Spleen (tissue), 11 donors: ENCODE data around the gene FGF21. TPM values are rescaled to one million over a fixed set of nuclear protein-coding genes. Genes with fewer than 3 reads are reported as not detected.

Experiments
- DNase-seq: peaks from one replicate; pipeline ENCODE4 v3.0.0-alpha.2; 2020
- H3K27ac ChIP-seq, 8 donors: fragments of 200-600 bp; sonication (generic) in 7 of 8; 1 replicate in 4 of 8; 2 replicates in 4 of 8; pipeline versions ENCODE4 v1.5.0 to v1.8.0; 2016 to 2021; ENCODE audit warnings: inconsistent platforms in 4 of 8, mild to moderate bottlenecking in 4 of 8, moderate library complexity in 1 of 8
- H3K27me3 ChIP-seq, 7 donors: fragments of 200-600 bp; sonication (generic) in 6 of 7; replicated peaks in 1 of 7; 1 replicate in 4 of 7; 2 replicates in 3 of 7; pipeline versions ENCODE4 v1.5.0 to v1.8.0; 2016 to 2021; ENCODE audit warnings: inconsistent platforms in 3 of 7, mild to moderate bottlenecking in 1 of 7
- H3K36me3 ChIP-seq, 6 donors: fragments of 200-600 bp; sonication (generic) in 5 of 6; 1 replicate in 4 of 6; 2 replicates in 2 of 6; pipeline versions ENCODE4 v1.5.0 to v1.8.0; 2016 to 2021; ENCODE audit warnings: inconsistent platforms in 2 of 6
- H3K4me1 ChIP-seq, 6 donors: fragments of 200-600 bp; sonication (generic) in 5 of 6; 1 replicate in 3 of 6; 2 replicates in 3 of 6; pipeline versions ENCODE4 v1.5.0 to v1.8.0; 2016 to 2021; ENCODE audit warnings: inconsistent platforms in 3 of 6
- H3K4me3 ChIP-seq, 8 donors: fragments of 200-600 bp; sonication (generic) in 7 of 8; 1 replicate in 4 of 8; 2 replicates in 4 of 8; pipeline versions ENCODE4 v1.5.0 to v1.8.0; 2016 to 2021; ENCODE audit warnings: inconsistent platforms in 4 of 8, mild to moderate bottlenecking in 4 of 8, moderate library complexity in 2 of 8
- H3K9me3 ChIP-seq, 8 donors: fragments of 200-600 bp; sonication (generic) in 7 of 8; 1 replicate in 4 of 8; 2 replicates in 4 of 8; pipeline versions ENCODE4 v1.5.0 to v1.8.0; 2016 to 2021; ENCODE audit warnings: inconsistent platforms in 4 of 8
- POLR2A ChIP-seq, 3 donors: fragments of 450-650 bp; IDR thresholded peaks; one replicate each; pipeline ENCODE4 v1.5.1; 2017; ENCODE audit warnings: antibody characterized with exemption in 3 of 3, mild to moderate bottlenecking in 1 of 3
- POLR2AphosphoS5 ChIP-seq, 3 donors: sonication (generic); formaldehyde crosslinking; IDR thresholded peaks; one replicate each; pipeline ENCODE4 v1.5.1; 2017; ENCODE audit warnings: antibody characterized with exemption in 3 of 3
- WGBS, 5 donors: extraction: QIAGEN DNeasy Blood & Tissue Kit in 3 of 5; methylation state at CpG; one replicate each; pipeline versions ENCODE4 v1.1.5 to v1.1.7; 2013 to 2018; 5-methylcytosine and 5-hydroxymethylcytosine counted together
- intact Hi-C: fragments of 100-400 bp; cut with DNase I; formaldehyde crosslinking; loops from one replicate; pipeline ENCODE4 v1.15.0; 2023; ENCODE audit warnings: low total_unique reads
- polyA plus RNA-seq, 3 donors: library from polyadenylated mRNA; stranded (reverse); fragments of 200-250 nt; gene quantifications; one replicate each; pipeline ENCODE4 v1.2.1, GENCODE V29; 2013
- total RNA-seq, 7 donors: library from RNA; depleted of rRNA in 3 of 7; stranded (reverse); fragments of >200 nt in 3 of 7; fragmentation: NEBNext Ultra II Directional in 4 of 7; extraction: Animal tissue kit (Norgen Biotek cat#: 25700) in 4 of 7; gene quantifications; one replicate each; pipeline versions ENCODE4 v1.1.0 to v1.2.1, GENCODE V29; 2016 to 2021
- TF ChIP-seq, protein P1 (sequence below), 11 experiments: fragments of 200-600 bp in 7 of 11; fragments of 450-650 bp in 4 of 11; sonication (generic) in 4 of 11; IDR thresholded peaks in 8 of 11; conservative IDR thresholded peaks in 3 of 11; 1 replicate in 7 of 11; 2 replicates in 4 of 11; pipeline versions ENCODE4 v1.4.0 to v1.8.0; 2016 to 2021; ENCODE audit warnings: antibody characterized with exemption in 11 of 11, inconsistent platforms in 4 of 11, mild to moderate bottlenecking in 1 of 11
- donor health status: healthy with polysubstance abuse.
- donor health status: DM: no; HTN: no; CAD: no; lungs with moderate emphysema.
- donor health status: DM: no; HTN: no; CAD: no.
- donor health status: Bipolar disorder and iron deficiency.
- donor health status: healthy.
- donor health status: DM: no; HTN: no; CAD: no.
- donor health status: DM: yes; HTN: yes; CAD: no.

FGF21 gene
- total and polyA plus RNA-seq, 10 donors = not detected

GRCh38 chr19:48805452-48805851 lies 50.1 kb downstream of the FGF21 start:
- H3K27ac ChIP-seq = no peak overlapping the region
- 90 to 98% (median 93%) methylated on average over 14 to 15 of the region's 15 CpGs for WGBS, 5 donors
- no peak overlapping the region for H3K4me3 ChIP-seq
- no peaks in the 10 kb centered on the region for H3K27me3 ChIP-seq
- peaks cover 0 to 13% (median 0%) of the 10 kb centered on the region in 6 donors for H3K36me3 ChIP-seq
- intact Hi-C loops = no loop called here
- peaks cover 6 to 15% (median 11%) of the 10 kb centered on the region in 6 donors for H3K4me1 ChIP-seq
- TF ChIP-seq POLR2AphosphoS5 (IDR thresholded peaks at IDR 0.05) (no peak), POLR2A (IDR thresholded peaks at IDR 0.05) (no peak)
- TF ChIP-seq, protein P1, sequence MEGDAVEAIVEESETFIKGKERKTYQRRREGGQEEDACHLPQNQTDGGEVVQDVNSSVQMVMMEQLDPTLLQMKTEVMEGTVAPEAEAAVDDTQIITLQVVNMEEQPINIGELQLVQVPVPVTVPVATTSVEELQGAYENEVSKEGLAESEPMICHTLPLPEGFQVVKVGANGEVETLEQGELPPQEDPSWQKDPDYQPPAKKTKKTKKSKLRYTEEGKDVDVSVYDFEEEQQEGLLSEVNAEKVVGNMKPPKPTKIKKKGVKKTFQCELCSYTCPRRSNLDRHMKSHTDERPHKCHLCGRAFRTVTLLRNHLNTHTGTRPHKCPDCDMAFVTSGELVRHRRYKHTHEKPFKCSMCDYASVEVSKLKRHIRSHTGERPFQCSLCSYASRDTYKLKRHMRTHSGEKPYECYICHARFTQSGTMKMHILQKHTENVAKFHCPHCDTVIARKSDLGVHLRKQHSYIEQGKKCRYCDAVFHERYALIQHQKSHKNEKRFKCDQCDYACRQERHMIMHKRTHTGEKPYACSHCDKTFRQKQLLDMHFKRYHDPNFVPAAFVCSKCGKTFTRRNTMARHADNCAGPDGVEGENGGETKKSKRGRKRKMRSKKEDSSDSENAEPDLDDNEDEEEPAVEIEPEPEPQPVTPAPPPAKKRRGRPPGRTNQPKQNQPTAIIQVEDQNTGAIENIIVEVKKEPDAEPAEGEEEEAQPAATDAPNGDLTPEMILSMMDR (IDR thresholded peaks at IDR 0.05 in 8 of 11, conservative IDR thresholded peaks at IDR 0.05 in 3 of 11) = no peak
- no peak for DNase-seq
- no peaks in the 10 kb centered on the region for H3K9me3 ChIP-seq

GRCh38 chr19:48806518-48806817 lies 51.1 kb downstream of the FGF21 start:
- Histone ChIP-seq H3K9me3 (no peaks in the 10 kb centered on the region), H3K36me3 (peaks cover 0 to 13% (median 0%) of the 10 kb centered on the region in 6 donors), H3K4me1 (peaks cover 11 to 25% (median 16%) of the 10 kb centered on the region in 6 donors), H3K27me3 (no peaks in the 10 kb centered on the region), H3K4me3 (no peak overlapping the region), H3K27ac (no peak overlapping the region)
- 79 to 92% (median 85%) methylated on average over 5 of the region's 5 CpGs for WGBS, 5 donors
- no peak for DNase-seq
- TF ChIP-seq POLR2AphosphoS5 (IDR thresholded peaks at IDR 0.05) = no peak
- no peak for TF ChIP-seq POLR2A (IDR thresholded peaks at IDR 0.05)
- TF ChIP-seq, protein P1 (IDR thresholded peaks at IDR 0.05 in 8 of 11, conservative IDR thresholded peaks at IDR 0.05 in 3 of 11) = no peak
- intact Hi-C loops = no loop called here

GRCh38 chr19:48806818-48807589 lies 51.7 kb downstream of the FGF21 start:
- TF ChIP-seq POLR2AphosphoS5 (IDR thresholded peaks at IDR 0.05) = no peak
- TF ChIP-seq, protein P1 (IDR thresholded peaks at IDR 0.05 in 8 of 11, conservative IDR thresholded peaks at IDR 0.05 in 3 of 11) = no peak
- TF ChIP-seq POLR2A (IDR thresholded peaks at IDR 0.05) = no peak
- 78 to 94% (median 85%) methylated on average over 16 to 17 of the region's 17 CpGs for WGBS, 5 donors
- no peak for DNase-seq
- Histone ChIP-seq H3K27ac (no peak overlapping the region), H3K9me3 (no peaks in the 10 kb centered on the region), H3K36me3 (peaks cover 0 to 13% (median 0%) of the 10 kb centered on the region in 6 donors), H3K4me3 (no peak overlapping the region), H3K27me3 (peaks cover 0 to 4% (median 0%) of the 10 kb centered on the region in 7 donors), H3K4me1 (peaks cover 15 to 31% (median 21%) of the 10 kb centered on the region in 6 donors)
- intact Hi-C loops = no loop called here

DNA sequence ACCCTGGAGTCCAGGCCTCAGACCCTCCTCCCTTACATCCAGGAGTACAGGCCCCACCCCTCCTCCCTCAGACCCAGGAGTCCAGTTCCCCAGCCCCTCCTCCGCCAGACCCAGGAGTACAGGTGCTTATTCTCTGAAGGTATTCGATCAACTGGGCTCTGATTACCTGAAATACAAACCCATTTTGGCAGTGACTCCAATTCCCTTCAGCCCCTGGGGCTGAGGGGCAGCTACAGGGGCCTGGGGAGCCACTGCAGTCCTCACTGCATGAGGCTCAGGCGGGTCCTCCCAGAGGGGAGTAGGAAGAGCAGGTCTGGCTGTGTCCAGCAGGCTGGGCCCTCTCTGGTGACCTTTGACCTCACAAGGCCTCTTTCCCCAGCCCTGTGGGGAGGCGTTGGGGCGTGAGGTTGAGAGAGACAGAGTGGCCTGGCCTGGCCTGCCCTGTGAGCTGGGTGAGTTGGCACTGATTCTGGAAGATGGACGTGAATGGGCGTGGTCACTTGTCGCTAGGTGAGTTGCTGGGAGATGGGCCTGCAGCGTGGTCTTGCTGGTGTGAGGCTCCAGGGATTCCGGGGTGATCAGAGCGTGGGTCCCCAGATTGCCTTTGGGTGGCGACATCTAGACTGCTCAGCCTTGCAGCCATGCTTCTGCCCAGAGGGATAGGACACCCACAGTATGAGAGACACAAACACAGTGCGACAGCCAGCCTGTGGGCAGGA lies 52.4 kb downstream of the FGF21 start:
- H3K36me3 ChIP-seq = peaks cover 0 to 13% (median 0%) of the 10 kb centered on the region in 6 donors
- peaks cover 15 to 38% (median 26%) of the 10 kb centered on the region in 6 donors for H3K4me1 ChIP-seq
- no peak for DNase-seq
- 91 to 93% (median 91%) methylated on average over 7 to 13 of the region's 13 CpGs for WGBS, 5 donors
- TF ChIP-seq POLR2A (IDR thresholded peaks at IDR 0.05) (no peak), POLR2AphosphoS5 (IDR thresholded peaks at IDR 0.05) (no peak)
- TF ChIP-seq, protein P1 (IDR thresholded peaks at IDR 0.05 in 8 of 11, conservative IDR thresholded peaks at IDR 0.05 in 3 of 11) = no peak
- intact Hi-C loops = no loop called here
- H3K27ac ChIP-seq = no peak overlapping the region
- no peaks in the 10 kb centered on the region for H3K9me3 ChIP-seq
- peaks cover 0 to 8% (median 0%) of the 10 kb centered on the region in 7 donors for H3K27me3 ChIP-seq
- no peak overlapping the region for H3K4me3 ChIP-seq
